AG09319 (cell line): ENCODE data around the gene ARMH4.

ENCODE experiments used
- DNase-seq: peaks from one replicate; pipeline ENCODE4 v3.0.0-alpha.2; 2010; ENCODE audit warnings: low read depth; ENCODE audit errors: extremely low read depth
- CTCF ChIP-seq: IDR thresholded peaks from 2 replicates; pipeline ENCODE4 v1.5.1; 2011; ENCODE audit warnings: low read depth, mild to moderate bottlenecking, inconsistent platforms, low read length, moderate library complexity

ARMH4 gene

DNA sequence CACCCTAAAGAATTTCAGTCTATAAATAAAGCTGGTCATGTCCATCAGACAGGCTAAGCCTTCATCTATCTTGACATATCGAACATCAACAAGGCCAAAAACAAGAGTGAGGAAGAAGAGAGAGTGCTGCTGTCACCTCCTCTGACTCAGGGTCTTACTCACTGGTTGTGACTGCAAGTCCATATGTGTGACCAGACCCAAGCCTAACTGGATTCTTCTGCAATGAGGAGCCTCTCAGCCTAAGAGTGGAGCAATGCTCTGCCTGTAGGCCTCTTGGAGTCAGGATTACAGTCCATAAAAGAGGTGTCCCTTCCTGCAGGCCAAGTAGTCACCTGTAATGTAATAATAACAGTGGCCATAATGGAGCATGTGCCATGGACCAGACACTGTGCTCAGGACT, 165.0 kb downstream of the ARMH4 start:
- TF ChIP-seq CTCF, result no peak

GRCh38 chr14:57982804-57983634, 169.0 kb downstream of the ARMH4 start:
- no peak for TF ChIP-seq CTCF
- DNase-seq, result no peak

More for the DNA sequence above, 165.0 kb downstream of the ARMH4 start:
- DNase-seq, result no peak

DNA sequence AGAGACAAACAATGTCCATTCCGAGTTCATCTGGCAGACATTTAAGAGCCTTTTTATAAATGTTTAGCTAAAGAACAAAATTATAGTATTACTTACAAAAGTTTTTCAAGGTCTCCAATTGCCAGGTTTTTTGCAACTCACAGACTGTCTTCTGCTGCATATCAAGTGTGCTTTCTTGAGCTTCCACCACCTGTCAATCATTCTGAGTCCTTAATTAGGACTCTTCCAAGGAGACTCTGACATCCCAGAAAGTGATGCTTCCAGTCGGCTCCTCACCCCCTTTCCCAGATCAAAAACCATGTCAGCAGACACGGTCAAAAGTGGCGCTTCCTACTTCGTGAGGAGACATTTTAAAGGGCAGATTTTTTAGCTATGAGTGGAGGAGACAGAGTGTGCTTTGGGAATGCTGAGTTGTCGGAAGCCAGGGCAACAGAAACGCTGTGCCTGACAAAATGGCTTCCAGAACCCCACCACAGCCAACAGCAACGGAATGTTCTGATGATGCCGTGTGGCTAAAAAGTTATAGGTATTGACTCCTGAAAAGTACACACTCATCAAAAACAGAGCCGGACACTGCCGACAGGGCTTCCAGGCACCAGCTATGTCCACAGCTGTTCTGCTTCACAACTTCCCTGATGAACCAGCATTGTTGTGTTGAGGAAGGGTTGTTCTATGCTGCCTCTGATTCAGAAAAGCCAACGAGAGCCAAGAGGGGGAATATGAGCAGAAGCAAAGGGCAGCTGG, 170.0 kb downstream of the ARMH4 start:
- no peak for TF ChIP-seq CTCF
- no peak for DNase-seq

- TF ChIP-seq CTCF, result no peak
- DNase-seq, result no peak
These were observed 172.5 kb downstream of the ARMH4 start for GRCh38 chr14:57979376-57980048.

- no peak for TF ChIP-seq CTCF
These were observed 175.3 kb downstream of the ARMH4 start for GRCh38 chr14:57976701-57977100.

GRCh38 chr14:57974896-57975295, 177.1 kb downstream of the ARMH4 start:
- no peak for TF ChIP-seq CTCF
- no peak for DNase-seq

More at GRCh38 chr14:57976701-57977100, 175.3 kb downstream of the ARMH4 start:
- DNase-seq, result no peak
